ENCODE results near the gene TMEM184B. TPM values are rescaled to one million over a fixed set of nuclear protein-coding genes. Genes with fewer than 3 reads are reported as not detected.

TMEM184B gene
- polyA plus RNA-seq, 1 donor = 44.1 TPM

GRCh38 chr22:38309614-38310517 is 37.1 kb upstream of the TMEM184B start:
- no peak for DNase-seq

- DNase-seq = no peak
Observed at GRCh38 chr22:38308791-38309498, 36.1 kb upstream of the TMEM184B start.

GRCh38 chr22:38305471-38306448 is 33.0 kb upstream of the TMEM184B start:
- no peak for DNase-seq

- DNase-seq = no peak
Observed at GRCh38 chr22:38304526-38304925, 31.7 kb upstream of the TMEM184B start.

GRCh38 chr22:38303974-38304373 is 31.2 kb upstream of the TMEM184B start:
- no peak for DNase-seq

- DNase-seq = no peak
Observed at GRCh38 chr22:38302906-38303305, 30.1 kb upstream of the TMEM184B start.

GRCh38 chr22:38300946-38301345 is 28.1 kb upstream of the TMEM184B start:
- no peak for DNase-seq

- DNase-seq = no peak
Observed at GRCh38 chr22:38300197-38300945, 27.6 kb upstream of the TMEM184B start.

- DNase-seq = no peak
Observed at GRCh38 chr22:38299770-38300102, 26.9 kb upstream of the TMEM184B start.

GRCh38 chr22:38298312-38299005 is 25.6 kb upstream of the TMEM184B start:
- no peak for DNase-seq

GRCh38 chr22:38296372-38296771 is 23.6 kb upstream of the TMEM184B start:
- no peak for DNase-seq

GRCh38 chr22:38295863-38296262 is 23.1 kb upstream of the TMEM184B start:
- no peak for DNase-seq

GRCh38 chr22:38295339-38295738 is 22.5 kb upstream of the TMEM184B start:
- DNase-seq = no peak

- no peak for DNase-seq
Observed at GRCh38 chr22:38294193-38294592, 21.4 kb upstream of the TMEM184B start.

GRCh38 chr22:38292694-38293093 is 19.9 kb upstream of the TMEM184B start:
- no peak for DNase-seq

GRCh38 chr22:38291201-38291777 is 18.5 kb upstream of the TMEM184B start:
- DNase-seq = no peak

GRCh38 chr22:38290347-38290746 is 17.5 kb upstream of the TMEM184B start:
- DNase-seq = no peak

- DNase-seq = no peak
Observed at GRCh38 chr22:38289583-38290082, 16.8 kb upstream of the TMEM184B start.

- DNase-seq = no peak
Observed at GRCh38 chr22:38286915-38287669, 14.3 kb upstream of the TMEM184B start.

- no peak for DNase-seq
Observed at GRCh38 chr22:38285018-38285417, 12.2 kb upstream of the TMEM184B start.
